ENCODE data around the gene RGS11. TPM values are rescaled to one million over a fixed set of nuclear protein-coding genes. Genes with fewer than 3 reads are reported as not detected.

RGS11 gene
- total RNA-seq, 1 donor: 0.36 TPM

DNA sequence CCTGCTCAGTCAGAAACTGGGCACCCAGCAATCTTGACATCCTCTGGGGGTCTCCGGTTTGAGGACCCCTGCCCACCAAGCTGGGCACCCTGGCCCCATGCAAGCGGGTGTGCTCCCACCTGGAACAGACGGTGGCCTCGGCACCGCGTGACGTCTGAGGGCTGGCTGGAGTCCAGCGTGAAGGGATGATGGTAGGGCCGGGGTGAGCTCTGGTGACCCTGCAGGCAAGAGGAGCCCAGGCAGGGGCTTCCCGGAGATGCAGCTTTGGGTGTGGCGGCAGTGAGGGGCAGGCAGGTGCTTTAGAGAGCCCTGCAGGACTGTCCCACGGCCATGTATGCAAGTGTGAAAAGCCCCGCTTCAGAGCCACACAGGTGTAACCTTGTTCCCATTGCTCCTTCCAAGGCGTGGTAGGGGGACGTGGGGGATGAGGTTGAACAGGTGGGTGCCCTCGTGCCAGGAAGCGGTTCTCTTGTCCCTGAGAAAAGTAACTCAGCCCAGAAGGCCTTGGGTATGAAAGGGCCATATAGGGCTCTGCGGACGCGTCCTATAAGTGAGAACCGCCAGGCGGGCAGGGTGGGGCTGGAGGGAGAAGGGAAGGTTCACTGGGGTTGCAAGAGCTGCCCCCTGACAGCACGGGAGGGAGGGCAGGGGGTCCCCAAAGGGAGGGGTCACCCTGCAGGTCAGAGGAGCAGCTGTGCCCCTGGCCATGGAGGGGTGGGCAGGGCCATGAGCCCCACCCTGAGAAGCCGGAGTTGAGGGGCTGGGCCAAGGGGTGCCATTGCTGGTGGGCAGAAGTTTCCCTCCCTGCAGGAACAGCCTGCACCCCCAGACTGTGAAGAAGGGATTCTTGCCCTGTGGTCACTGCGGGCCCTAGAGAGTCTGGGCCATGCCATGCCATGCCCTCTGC is 9.2 kb downstream of the RGS11 start:
- TF ChIP-seq CTCF (IDR thresholded peaks at IDR 0.05; ENCODE audit: extremely low read depth, low read depth, low read length): no peak
- Histone ChIP-seq H3K4me3 (ENCODE audit: insufficient read depth, low read length) (no peak overlapping the region), H4K20me1 (ENCODE audit: insufficient read depth, low read length) (peaks cover 4% of the 10 kb centered on the region), H3K4me2 (ENCODE audit: insufficient read depth, low read length) (no peak overlapping the region), H3K9me3 (ENCODE audit: low read depth, low read length) (no peaks in the 10 kb centered on the region), H3K4me1 (ENCODE audit: insufficient read depth, low read length) (no peaks in the 10 kb centered on the region), H3K27ac (ENCODE audit: low read depth, low read length) (no peak overlapping the region), H3K79me2 (ENCODE audit: insufficient read depth, low read length) (no peaks in the 10 kb centered on the region), H2AFZ (ENCODE audit: low read length) (no peak overlapping the region), H3K36me3 (ENCODE audit: insufficient read depth, low read length) (peaks cover 3% of the 10 kb centered on the region), H3K27me3 (ENCODE audit: insufficient read depth, low read length) (no peaks in the 10 kb centered on the region)
- peak; percentile 67 for DNase-seq (ENCODE audit: insufficient read length, low spot score, missing footprints)

- Histone ChIP-seq H3K4me2 (ENCODE audit: insufficient read depth, low read length) (no peak overlapping the region), H3K4me1 (ENCODE audit: insufficient read depth, low read length) (no peaks in the 10 kb centered on the region), H3K27me3 (ENCODE audit: insufficient read depth, low read length) (no peaks in the 10 kb centered on the region), H3K9me3 (ENCODE audit: low read depth, low read length) (no peaks in the 10 kb centered on the region), H3K27ac (ENCODE audit: low read depth, low read length) (no peak overlapping the region), H3K36me3 (ENCODE audit: insufficient read depth, low read length) (peaks cover 3% of the 10 kb centered on the region), H2AFZ (ENCODE audit: low read length) (no peak overlapping the region), H3K4me3 (ENCODE audit: insufficient read depth, low read length) (no peak overlapping the region), H3K79me2 (ENCODE audit: insufficient read depth, low read length) (no peaks in the 10 kb centered on the region), H4K20me1 (ENCODE audit: insufficient read depth, low read length) (peaks cover 4% of the 10 kb centered on the region)
- TF ChIP-seq CTCF (IDR thresholded peaks at IDR 0.05; ENCODE audit: extremely low read depth, low read depth, low read length): no peak
- DNase-seq (ENCODE audit: insufficient read length, low spot score, missing footprints): peak; percentile 51
These were observed 10.0 kb downstream of the RGS11 start for GRCh38 chr16:265711-266110.

DNA sequence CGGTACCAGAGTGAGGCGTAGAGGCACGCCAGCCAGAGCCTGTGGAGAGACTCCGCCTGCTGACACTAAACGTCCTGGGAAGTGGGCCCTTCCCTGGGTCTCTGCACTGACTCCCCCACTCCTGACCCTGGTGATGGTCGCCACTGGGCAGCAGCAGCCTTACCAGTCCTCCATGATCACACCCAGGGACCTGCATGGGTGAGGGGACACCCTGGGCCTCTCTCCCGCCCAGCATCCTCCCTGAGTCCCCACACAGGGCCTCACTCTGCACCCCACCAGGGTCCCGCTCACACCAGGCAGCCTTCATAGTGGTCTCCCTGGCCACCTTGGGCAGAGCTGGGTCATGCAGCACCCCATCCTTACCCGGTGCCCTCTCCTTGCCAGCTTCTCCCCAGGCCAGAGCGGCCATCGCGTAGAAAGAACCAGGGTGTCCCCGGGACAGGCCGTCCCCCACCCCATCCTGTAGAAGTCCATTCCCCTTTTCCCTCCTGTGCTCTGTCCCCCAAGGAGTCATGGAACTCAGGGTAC is 10.7 kb downstream of the RGS11 start:
- no peaks in the 10 kb centered on the region for H3K79me2 ChIP-seq (ENCODE audit: insufficient read depth, low read length)
- H3K4me2 ChIP-seq (ENCODE audit: insufficient read depth, low read length): no peak overlapping the region
- H3K27ac ChIP-seq (ENCODE audit: low read depth, low read length): no peak overlapping the region
- H3K27me3 ChIP-seq (ENCODE audit: insufficient read depth, low read length): no peaks in the 10 kb centered on the region
- H3K4me1 ChIP-seq (ENCODE audit: insufficient read depth, low read length): no peaks in the 10 kb centered on the region
- H3K9me3 ChIP-seq (ENCODE audit: low read depth, low read length): no peaks in the 10 kb centered on the region
- H3K36me3 ChIP-seq (ENCODE audit: insufficient read depth, low read length): peaks cover 3% of the 10 kb centered on the region
- H4K20me1 ChIP-seq (ENCODE audit: insufficient read depth, low read length): peaks cover 4% of the 10 kb centered on the region
- no peak overlapping the region for H2AFZ ChIP-seq (ENCODE audit: low read length)
- TF ChIP-seq CTCF (IDR thresholded peaks at IDR 0.05; ENCODE audit: extremely low read depth, low read depth, low read length): no peak
- H3K4me3 ChIP-seq (ENCODE audit: insufficient read depth, low read length): no peak overlapping the region
- peak; percentile 53 for DNase-seq (ENCODE audit: insufficient read length, low spot score, missing footprints)

GRCh38 chr16:264440-264951 is 11.2 kb downstream of the RGS11 start:
- peak; percentile 29 for DNase-seq (ENCODE audit: insufficient read length, low spot score, missing footprints)
- Histone ChIP-seq H3K4me3 (ENCODE audit: insufficient read depth, low read length) (no peak overlapping the region), H2AFZ (ENCODE audit: low read length) (no peak overlapping the region), H3K36me3 (ENCODE audit: insufficient read depth, low read length) (peaks cover 3% of the 10 kb centered on the region), H3K4me2 (ENCODE audit: insufficient read depth, low read length) (no peak overlapping the region), H3K4me1 (ENCODE audit: insufficient read depth, low read length) (no peaks in the 10 kb centered on the region), H3K27me3 (ENCODE audit: insufficient read depth, low read length) (no peaks in the 10 kb centered on the region), H3K79me2 (ENCODE audit: insufficient read depth, low read length) (no peaks in the 10 kb centered on the region), H3K9me3 (ENCODE audit: low read depth, low read length) (no peaks in the 10 kb centered on the region), H4K20me1 (ENCODE audit: insufficient read depth, low read length) (peaks cover 4% of the 10 kb centered on the region), H3K27ac (ENCODE audit: low read depth, low read length) (no peak overlapping the region)
- no peak for TF ChIP-seq CTCF (IDR thresholded peaks at IDR 0.05; ENCODE audit: extremely low read depth, low read depth, low read length)
